Activated CD8-positive, alpha-beta memory T cell treated with anti-CD3 and anti-CD28 coated beads, Interleukin-2, amount 50 U/mL, for 4 hours (primary cell): Measurements from ENCODE around the gene AIG1.
"Not testable (repeated sequence)": the region's sequence is repeated elsewhere in the genome, so short reads cannot be mapped to it uniquely, and the experiment has no call there.

ENCODE experiments used
- DNase-seq: peaks from one replicate; pipeline ENCODE4 v3.0.0-alpha.2; 2020

The AIG1 gene

GRCh38 chr6:143337201-143337949 is 276.7 kb downstream of the AIG1 start:
- DNase-seq, result peak; percentile 56

- no peak for DNase-seq
Observed at GRCh38 chr6:143339223-143339622, 278.5 kb downstream of the AIG1 start.

- not testable (repeated sequence) for DNase-seq
Observed at GRCh38 chr6:143345477-143345876, 284.8 kb downstream of the AIG1 start.

GRCh38 chr6:143346004-143346403 is 285.3 kb downstream of the AIG1 start:
- DNase-seq, result no peak

- DNase-seq, result no peak
Observed at GRCh38 chr6:143348531-143348930, 287.8 kb downstream of the AIG1 start.

- DNase-seq, result no peak
Observed at GRCh38 chr6:143349530-143349929, 288.8 kb downstream of the AIG1 start.

- no peak for DNase-seq
Observed at GRCh38 chr6:143356101-143356880, 295.6 kb downstream of the AIG1 start.

- DNase-seq, result no peak
Observed at GRCh38 chr6:143357152-143357551, 296.5 kb downstream of the AIG1 start.

GRCh38 chr6:143357561-143358255 is 297.0 kb downstream of the AIG1 start:
- no peak for DNase-seq

GRCh38 chr6:143361536-143362191 is 301.0 kb downstream of the AIG1 start:
- no peak for DNase-seq

- DNase-seq, result no peak
Observed at GRCh38 chr6:143362192-143362558, 301.5 kb downstream of the AIG1 start.

GRCh38 chr6:143363299-143363698 is 302.6 kb downstream of the AIG1 start:
- DNase-seq, result no peak

- DNase-seq, result no peak
Observed at GRCh38 chr6:143368426-143368825, 307.7 kb downstream of the AIG1 start.

- DNase-seq, result no peak
Observed at GRCh38 chr6:143369971-143370370, 309.3 kb downstream of the AIG1 start.

GRCh38 chr6:143370812-143371370 is 310.2 kb downstream of the AIG1 start:
- DNase-seq, result no peak

GRCh38 chr6:143372199-143372882 is 311.7 kb downstream of the AIG1 start:
- no peak for DNase-seq

GRCh38 chr6:143374014-143374413 is 313.3 kb downstream of the AIG1 start:
- no peak for DNase-seq

GRCh38 chr6:143375022-143375585 is 314.4 kb downstream of the AIG1 start:
- no peak for DNase-seq

GRCh38 chr6:143376375-143376774 is 315.7 kb downstream of the AIG1 start:
- no peak for DNase-seq

GRCh38 chr6:143376861-143377260 is 316.2 kb downstream of the AIG1 start:
- no peak for DNase-seq

GRCh38 chr6:143385636-143386035 is 324.9 kb downstream of the AIG1 start:
- DNase-seq, result no peak

GRCh38 chr6:143390278-143390677 is 329.6 kb downstream of the AIG1 start:
- no peak for DNase-seq
